Kasumi-1 (cell line): ENCODE results near the gene ZNF616.
"Not testable (repeated sequence)": the region's sequence is repeated elsewhere in the genome, so short reads cannot be mapped to it uniquely, and the experiment has no call there.

Experiments
- DNase-seq, 2 experiments: peaks; one replicate each; lab custom pipeline; 2025; lab: John Stamatoyannopoulos, UW

The ZNF616 gene

DNA sequence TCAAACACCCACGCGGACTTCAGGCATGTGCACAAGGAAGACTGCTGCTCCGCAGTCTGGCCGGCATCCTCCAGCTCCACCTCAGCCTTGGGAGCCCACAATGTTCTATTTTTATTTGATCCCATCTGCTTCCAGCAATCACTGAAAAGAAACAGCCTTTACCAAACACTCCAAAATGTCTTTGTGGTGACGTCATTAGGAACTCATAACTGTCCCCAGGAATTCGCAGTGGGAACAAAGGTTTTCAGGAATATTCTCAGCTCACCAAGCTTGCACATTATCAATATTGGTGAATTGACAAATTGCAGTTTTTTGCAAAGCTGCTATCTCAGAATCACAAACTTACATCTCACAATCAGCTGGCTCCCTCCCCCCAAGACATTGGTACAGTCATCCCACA is 29.0 kb downstream of the ZNF616 start:
- DNase-seq = no peak

- no peak for DNase-seq
Measured at GRCh38 chr19:52102782-52103181, 37.0 kb downstream of the ZNF616 start.

- DNase-seq = no peak
Measured at GRCh38 chr19:52101866-52102562, 37.7 kb downstream of the ZNF616 start.

GRCh38 chr19:52099497-52100138 is 40.1 kb downstream of the ZNF616 start:
- no peak for DNase-seq

DNA sequence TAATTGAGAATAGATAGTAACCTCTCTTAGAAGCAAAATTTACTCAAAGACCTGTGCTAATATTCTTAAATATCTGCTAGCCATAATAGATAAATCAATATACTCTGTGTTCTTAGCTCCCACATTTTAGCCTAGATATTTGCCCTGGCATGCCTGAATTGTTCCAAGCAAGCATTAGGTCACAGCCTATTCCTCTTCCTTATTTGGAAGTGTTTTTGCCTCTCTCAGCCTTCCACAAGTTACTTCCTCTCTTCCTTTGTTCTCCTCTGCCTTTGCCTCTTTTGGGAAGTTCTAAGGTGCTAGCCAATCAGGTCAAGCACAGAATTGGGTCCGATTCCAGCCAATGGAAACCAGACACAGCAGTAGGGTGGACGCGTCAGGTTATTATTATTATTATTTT is 43.3 kb downstream of the ZNF616 start:
- DNase-seq = not testable (repeated sequence)

DNA sequence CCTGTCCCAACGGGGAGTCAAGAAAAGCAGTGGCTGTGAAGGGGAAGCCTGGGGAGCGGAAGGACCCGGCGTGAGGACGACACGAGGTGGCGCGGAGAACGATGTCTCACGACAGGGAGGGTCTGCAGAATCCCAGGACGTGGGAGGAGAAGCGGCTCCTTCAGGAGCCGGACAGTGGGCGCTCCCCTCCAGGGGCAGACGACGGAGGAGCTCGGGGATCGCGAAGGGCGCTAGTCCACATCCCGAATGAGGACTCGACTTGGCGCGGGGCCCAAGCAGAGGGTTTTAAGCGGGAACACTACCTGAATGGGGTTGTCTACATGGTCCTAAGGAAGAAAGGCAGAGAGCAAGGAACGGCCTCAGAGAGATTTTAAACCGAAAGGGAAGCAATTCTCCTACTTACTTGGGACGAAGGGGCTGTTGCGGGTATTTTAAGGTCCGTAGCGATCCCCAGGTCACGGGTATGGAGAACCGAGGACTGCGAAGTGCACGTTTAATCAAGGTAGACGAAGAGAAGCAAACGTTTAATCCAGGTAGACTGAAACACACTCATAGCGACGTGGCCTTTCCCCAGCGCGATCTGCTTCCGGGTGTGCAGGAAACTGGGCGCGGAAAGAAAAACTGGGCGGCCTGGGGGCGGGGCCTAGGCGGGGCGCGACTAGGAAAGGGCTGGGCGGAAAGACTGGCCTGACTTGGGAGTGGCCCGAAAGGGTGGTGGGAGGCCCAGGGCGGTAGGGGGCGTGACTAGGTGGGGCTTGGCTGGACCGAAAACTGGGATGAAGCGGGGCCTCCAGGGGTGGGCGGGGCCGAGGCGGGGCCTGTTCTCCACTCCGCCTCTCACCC is 44.3 kb downstream of the ZNF616 start, which contains the start of gene ZNF841:
TSS of gene ZNF841 (minus strand) at position 594 of the 843 bp plus-strand sequence. CDS start 10,964 bp downstream, outside the sequence.
- DNase-seq = no peak

DNA sequence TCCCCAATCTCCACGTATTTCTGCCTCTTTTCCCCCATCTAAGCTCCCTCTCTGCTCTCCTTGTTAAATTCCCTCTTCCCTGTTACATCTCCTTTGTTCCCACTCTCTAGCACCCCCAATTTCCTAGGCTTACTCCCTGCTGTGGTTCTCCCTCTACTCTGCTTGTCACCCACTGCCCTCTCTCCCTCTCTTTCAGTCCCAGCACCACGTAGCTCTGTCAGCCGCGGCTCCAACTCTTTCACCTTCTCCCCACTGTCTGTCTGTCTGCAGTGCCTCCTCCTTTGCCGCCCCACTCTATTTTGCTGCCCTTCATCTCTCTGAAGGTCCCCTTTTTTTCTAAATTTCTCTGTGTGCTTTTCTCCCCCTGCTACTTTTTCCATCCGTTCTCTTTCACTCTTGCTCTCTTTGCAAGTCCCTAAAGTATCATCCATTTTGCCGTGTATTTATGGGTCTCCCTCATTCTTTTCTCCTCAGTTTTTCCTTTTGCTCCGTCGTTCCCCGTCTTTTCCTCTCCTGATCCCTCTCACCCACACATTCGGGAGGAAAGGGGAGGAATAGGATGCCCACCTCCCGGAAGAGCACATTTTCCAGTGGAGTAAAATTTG is 45.1 kb downstream of the ZNF616 start:
- no peak for DNase-seq

GRCh38 chr19:52086481-52086880 is 53.3 kb downstream of the ZNF616 start:
- no peak for DNase-seq

DNA sequence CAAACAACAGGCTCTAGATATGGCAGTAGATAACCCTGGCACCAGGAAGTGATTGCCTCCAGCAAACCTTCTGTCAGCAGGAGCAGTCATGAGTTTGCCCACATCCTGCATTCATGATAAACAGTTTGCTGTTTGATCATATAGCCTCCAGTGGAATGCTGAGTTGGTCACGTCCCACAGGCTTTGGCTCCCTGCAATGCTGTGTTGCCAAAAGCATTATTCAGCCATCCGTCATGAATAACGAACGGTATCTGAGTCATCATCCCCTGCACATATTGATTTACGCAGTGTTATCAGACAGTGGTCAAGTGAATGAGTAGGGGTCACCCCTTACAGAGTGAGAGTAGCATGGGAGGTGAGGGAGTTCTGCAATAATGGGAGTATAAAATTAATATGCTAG is 69.2 kb downstream of the ZNF616 start:
- no peak for DNase-seq

GRCh38 chr19:52069653-52070052 is 70.1 kb downstream of the ZNF616 start:
- no peak for DNase-seq

- DNase-seq = no peak
Measured at GRCh38 chr19:52066258-52066863, 73.4 kb downstream of the ZNF616 start.

- no peak for DNase-seq
Measured at GRCh38 chr19:52065399-52065798, 74.3 kb downstream of the ZNF616 start.
